ENCODE results near the gene B3GAT3.
"Not testable (repeated sequence)": the region's sequence is repeated elsewhere in the genome, so short reads cannot be mapped to it uniquely, and the experiment has no call there.

B3GAT3 gene

DNA sequence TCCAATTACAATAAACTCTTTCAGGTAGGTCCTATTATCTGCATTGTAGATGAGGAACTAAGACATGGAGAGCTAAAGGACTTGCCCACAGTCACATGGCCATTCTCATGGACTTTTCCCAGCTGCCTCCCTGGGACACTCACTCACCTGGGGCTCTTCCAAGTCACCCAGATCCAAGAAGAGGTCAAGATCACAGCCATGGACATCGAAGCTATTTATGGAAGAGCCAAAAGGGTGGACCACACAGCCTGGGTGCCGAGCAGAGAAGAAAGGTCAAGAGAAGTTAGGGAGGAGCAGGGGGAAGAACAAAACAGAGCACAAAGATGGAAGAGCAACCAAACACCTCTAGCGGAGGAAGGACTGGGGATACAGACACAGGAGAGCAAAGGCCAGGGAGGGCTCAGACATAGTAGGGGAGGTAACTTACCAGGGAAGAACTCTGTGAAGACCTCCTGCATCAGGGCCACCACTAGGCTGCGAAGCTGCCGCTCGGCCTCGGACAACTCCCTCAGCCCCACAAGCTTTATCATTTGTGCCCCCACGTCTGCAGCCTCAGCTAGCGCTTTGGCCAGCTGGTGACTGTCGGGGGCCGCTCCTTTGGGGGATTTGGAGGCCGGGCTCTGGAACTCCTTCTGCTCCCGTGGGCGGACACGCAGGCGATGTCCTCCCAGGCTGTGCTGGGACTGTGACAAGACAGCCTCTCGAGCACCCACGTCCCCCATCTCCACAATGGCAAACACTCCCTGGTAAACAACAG lies 40.6 kb downstream of the B3GAT3 start:
- no peak for DNase-seq (ENCODE audit: low read depth in 1 of 2, low spot score in 1 of 2)

DNA sequence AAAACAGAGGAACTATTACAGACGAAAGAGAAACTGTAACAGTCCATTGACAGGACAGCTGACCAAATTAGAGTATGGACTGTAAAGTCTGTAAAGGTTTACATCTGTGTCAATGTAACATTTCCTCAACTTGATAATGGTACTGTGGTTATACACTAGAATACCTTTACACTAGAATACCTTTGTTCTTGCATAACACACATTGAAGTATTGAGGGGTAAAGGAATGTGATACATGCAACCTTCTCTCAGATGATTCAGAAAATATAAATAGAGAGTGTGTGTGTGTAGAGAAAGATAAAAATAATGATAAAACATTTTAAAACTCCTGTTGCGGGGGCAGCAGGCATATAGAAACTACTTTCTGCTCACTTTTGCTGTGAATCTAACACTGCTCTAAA lies 42.5 kb downstream of the B3GAT3 start:
- no peak for DNase-seq (ENCODE audit: low read depth in 1 of 2, low spot score in 1 of 2)

DNA sequence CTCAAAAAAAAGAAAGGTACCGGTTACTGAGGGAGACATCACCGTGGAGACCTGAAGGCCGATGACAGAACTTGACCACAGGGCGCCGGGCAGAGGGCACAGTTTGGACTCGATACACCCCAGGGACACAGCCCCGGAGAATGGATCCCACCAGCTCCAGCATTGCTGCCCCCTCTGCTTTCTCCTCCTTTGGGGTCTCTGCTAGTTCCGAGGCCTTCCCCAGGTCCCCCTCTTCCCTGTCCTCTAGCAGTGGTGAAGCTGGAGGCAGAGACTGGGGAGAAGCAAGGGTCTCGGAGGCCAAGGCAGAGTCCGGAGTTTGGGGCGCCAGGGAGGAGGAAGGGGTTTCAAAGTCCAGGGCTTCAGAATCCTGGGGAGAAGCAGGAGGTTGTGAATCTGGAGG lies 43.2 kb downstream of the B3GAT3 start:
- DNase-seq (ENCODE audit: low read depth in 1 of 2, low spot score in 1 of 2), result no peak

DNA sequence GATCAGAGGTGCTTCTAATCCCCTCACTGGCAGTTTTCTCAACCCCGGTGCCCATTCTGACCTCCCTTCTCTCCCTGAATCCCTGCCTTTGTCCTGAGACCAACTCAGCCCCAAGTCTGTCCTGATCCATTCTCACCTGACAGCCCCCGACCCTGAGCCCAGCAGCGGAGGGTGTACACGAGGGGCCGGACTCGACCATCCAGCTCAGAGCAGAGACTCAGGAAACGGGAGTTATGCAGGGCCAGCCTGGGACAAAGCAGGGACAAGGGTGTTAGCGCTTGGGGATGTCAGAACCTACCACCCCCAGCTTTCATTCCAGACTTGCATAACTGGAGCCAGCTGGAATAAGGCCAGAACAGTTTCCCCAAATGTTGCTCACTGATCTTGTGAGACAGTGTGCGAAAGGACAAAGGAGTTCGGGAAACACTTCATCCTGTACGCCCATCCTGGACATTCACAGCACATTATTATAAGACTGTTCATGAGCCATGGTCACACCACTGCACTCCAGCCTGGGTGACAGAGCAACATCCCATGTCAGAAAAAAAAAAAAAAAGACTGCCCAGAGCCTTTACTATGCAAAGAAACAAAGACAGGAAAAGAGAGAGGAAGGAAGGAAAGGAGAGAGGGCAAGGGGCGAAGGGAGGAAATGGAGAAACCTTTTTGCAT lies 44.6 kb downstream of the B3GAT3 start:
- DNase-seq (ENCODE audit: low read depth in 1 of 2, low spot score in 1 of 2), result no peak

DNA sequence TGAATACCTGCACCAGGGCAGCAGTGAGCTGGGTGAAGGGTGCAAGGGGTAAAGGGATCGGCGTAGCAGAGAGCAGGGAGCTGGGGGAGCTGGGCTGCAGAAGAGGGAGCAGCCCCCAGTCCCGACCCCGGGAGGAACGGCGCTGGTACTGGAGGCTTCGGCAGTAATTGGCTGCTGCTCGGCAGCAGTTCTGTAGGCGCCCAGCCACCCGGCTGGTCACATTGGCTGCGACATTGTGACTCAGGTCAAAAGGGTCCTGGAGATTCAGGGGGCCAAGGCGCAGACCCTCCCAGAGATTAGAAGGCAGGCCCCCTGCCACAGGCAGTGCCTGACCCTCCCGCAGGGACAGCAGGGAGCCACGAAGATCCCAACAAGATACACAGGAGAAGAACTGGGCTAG lies 45.9 kb downstream of the B3GAT3 start:
- no peak for DNase-seq (ENCODE audit: low read depth in 1 of 2, low spot score in 1 of 2)

DNA sequence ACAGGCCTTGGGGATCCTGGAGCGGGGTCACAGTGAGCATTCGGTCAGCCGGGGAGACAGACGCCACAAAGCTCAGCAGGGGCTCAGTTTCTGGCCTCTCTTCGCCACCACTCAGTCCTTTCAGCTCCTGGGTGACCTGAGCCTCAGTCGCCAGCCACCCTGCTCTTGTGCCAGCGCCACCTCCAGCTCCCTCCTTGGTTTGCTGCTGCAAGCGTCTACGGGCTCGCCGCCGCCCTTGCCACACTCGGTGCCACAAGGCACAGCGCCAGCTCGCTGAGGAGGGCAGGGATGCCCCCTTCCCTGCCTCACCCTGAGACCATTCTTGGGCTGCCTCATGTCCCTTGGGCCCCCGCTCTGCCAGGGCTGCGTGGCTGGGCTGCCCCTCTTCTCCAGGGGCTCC lies 46.6 kb downstream of the B3GAT3 start:
- DNase-seq (ENCODE audit: low read depth in 1 of 2, low spot score in 1 of 2), result no peak

DNA sequence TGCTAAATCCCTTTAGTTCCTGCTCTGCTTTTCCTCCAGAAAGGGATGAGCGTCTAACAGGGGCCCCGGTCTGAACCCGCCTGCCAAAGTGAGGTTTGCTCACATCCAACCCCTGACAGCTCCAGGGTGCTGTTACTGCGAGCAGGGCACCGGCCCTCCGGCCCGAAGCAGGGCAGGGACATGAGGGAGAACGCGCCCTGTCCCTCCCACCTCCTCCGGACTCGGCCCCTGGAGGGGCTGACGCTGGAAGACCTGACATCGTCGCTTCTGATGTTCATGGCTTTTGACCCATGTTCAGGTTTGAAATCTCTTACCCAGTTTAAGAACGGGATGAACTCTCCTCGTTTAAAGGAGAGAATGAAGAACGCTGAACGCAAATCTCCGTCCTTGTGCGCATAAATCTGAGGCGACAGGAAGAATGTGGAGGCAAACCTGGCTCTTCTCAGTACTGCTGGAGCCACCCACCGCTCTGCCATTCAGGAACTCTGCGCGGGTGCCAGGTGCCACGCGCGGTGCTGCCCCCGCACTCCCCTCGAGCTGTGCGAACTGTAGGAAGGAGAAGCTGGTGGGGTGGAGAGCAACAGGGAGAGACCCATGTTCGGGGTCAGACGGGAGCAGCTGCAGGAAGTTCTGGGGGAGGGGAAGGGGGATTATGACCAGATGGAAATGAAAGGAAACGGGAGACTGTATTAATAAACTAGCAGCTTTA lies 47.3 kb downstream of the B3GAT3 start:
- no peak for DNase-seq (ENCODE audit: low read depth in 1 of 2, low spot score in 1 of 2)

DNA sequence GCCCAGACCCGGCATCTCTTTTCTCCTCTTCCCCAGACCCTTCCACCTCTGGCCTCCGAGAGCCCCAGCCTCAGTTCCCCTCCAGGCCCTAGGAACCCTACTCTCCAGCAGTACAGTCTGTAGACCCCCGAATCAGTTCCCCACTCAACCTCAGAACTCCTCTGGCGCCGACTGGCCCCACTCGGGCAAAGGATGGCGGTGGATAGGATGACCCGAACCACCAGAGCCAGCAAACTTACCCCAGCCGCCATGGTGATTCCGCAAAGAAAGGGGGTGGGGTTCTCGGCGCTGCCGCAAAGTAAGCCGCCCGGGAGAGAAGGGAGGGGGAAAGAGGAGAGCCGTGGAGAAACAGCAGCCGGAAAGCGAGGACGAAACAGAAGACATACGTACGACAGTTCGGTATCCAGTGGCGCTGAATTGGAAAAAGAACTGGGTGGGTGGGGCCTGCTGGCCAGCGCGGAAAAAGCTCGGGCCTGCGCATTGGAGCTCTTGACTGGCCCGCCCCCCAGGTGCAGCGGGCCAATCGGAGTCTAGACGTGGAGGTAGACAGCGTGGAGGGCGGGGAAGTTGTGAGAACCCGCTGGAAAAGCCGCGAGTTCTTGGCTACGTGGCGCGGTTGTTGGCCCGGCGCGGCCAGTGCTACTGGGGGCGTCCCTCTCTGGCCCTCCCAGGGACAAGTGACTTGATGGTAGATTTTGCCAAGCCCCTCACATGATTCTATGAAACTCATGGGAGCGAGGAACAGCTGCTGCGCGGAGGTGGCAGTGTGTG lies 48.0 kb downstream of the B3GAT3 start, which contains the start of gene EEF1G:
Gene EEF1G (minus strand): TSS at position 300 of the 771 bp plus-strand sequence. CDS start 49 bp downstream, at position 251.
- peak; percentile 92 to 97 for DNase-seq (ENCODE audit: low read depth in 1 of 2, low spot score in 1 of 2)

DNA sequence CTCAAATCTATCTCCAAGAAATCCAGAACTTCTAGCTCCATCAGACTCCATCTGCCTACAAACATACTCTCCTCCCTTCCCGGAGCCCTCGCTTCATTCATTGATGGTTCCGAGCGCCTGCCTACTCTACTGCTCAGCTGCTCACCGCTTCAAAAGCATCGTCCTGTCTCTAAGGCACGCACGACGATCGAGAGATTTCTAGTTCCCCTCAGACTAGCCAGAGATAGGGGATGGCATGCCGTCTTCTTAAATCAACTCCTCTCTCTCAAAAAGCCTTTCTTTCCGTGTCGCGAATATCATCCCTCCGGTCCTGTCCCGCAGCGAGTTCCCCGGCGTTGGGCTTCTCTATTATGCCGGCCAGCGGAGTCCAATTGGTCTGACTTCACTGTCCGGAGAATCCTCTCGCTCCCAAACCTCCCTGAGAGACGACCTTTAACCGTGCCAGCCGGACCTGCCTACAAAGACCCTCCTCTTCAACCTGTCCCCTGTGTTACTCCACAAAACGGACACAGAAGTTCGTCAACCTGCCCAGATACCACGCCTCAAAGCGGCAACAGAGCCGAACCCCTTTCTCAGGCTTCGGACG lies 48.7 kb downstream of the B3GAT3 start:
- DNase-seq (ENCODE audit: low read depth in 1 of 2, low spot score in 1 of 2), result no peak

DNA sequence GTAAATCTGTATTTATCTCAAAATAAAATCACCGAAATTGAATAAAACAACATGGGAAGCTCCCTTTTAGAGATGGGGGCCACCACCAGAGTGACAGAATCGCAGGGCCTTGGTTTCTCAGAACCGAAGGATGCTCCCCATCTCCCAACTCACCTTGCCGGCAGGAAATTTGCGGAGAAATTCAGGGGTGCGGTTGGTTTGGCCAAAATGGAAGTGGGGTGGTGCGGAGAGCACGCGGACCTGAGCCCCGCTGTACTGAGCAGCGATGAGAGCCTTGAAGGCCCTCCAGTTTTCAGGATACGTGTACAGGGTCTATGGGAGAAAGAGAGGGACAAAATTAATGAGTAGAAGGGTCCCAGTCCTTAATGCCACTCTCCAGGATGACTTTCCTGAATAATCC lies 49.4 kb downstream of the B3GAT3 start:
- DNase-seq (ENCODE audit: low read depth in 1 of 2, low spot score in 1 of 2), result no peak

DNA sequence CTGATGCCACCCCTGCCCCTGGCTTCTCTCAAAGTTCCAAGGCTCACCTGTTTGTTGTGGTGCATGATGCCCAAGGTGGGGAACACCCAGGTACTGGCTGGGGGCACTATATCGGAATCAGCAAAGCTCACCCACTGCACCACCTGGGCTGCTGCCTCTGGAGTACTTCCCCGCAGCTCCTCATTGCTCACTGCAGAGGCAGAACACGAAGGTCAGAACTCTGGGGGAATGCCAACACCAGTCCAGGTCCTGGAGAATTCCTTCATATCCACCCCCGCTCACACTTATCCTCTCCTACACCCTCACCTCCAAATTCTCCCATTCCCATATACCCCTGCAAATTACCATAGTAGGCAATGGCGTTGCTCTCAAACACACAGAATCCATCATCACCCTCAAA lies 50.3 kb downstream of the B3GAT3 start:
- not testable (repeated sequence) for DNase-seq (ENCODE audit: low read depth in 1 of 2, low spot score in 1 of 2)

DNA sequence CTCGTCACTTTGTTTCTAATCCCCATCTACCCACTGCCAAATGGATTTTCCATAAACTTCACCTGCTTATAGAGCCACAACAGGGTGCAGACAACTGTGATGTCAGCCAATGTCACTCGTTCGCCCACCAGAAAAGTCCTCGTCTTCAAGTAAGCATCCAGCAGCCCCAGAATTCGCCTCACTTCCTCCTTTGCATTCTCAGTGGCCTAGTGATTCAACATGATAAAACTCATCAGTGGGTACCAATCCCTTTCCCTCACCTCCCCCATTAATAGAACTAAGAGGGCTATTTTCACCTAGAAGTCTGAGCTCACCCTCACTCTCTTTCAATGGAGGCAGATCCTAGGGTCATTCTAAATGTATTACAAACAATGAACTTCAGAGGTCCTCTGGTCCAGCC lies 50.9 kb downstream of the B3GAT3 start:
- not testable (repeated sequence) for DNase-seq (ENCODE audit: low read depth in 1 of 2, low spot score in 1 of 2)

DNA sequence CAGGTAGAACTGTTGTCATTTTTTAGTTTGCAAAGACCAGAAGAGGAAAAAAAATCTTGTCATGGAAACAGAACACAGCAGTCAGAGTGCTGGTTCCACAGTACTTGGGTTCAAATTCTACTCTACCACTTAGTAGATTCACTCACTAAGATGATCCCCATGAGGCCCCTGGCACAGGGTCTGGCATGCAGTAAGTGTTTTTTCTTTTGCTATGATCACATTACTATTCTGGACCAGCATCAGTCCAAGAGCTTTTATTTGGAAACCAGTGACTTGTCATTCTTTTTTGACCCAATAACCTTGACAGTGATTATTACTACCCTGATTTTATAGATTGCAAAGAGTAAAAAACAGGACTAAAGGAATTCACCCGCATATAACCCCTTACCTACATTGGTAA lies 52.2 kb downstream of the B3GAT3 start:
- DNase-seq (ENCODE audit: low read depth in 1 of 2, low spot score in 1 of 2), result no peak

DNA sequence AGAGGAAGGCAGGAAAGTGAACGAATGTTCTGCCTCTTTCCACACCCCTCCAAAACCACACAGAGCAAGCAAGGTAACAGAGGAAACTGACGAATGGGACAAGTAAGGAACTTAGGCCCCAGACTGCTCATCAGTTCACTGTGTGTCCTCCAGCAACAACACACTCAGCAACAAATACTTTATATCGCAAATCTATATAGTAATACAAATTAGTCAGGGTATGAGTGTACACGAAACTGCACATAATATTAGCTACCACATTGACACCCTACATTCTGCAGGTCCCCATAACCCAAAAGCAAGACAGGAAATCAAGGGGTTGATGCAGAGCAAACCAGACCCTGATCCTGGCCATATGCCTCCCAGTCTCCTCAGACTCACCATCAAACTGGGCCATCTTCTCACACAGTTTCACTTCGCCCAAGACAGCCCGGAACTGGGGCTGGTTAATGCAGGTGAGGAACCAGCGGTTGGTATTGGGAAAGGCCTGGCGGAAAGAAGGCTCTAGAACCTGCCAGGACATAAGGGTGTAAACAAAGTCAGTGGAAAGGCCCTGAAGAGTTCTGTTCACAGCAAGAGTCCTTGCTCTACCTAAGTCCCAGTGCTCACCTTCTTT lies 54.7 kb downstream of the B3GAT3 start:
- DNase-seq (ENCODE audit: low read depth in 1 of 2, low spot score in 1 of 2), result no peak

DNA sequence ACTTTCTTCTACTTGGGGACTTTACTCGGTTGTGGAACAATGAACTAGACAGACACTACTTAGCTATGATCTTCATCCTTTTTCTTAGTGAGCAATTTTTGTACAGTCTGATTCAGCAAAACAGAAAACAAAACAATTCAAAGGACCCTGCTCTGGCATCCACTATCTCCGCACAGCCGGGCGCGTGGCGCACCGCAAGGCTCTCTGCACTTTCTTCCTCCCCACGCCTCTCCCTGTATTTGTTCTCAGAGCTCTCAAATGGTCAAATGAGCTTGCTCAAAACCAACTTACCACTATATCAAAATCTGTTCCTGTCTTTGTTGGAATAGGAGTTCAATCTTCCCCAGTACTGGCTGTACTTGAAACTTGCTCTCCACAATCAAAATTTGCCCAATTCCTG lies 55.5 kb downstream of the B3GAT3 start:
- DNase-seq (ENCODE audit: low read depth in 1 of 2, low spot score in 1 of 2), result no peak

All from activated T-helper 1 cell treated with anti-CD3 and anti-CD28 coated beads, Interleukin-2, amount 50 U/mL, for 16 hours (primary cell).